HG02885 (cell line): Measurements from ENCODE around the gene PHF2.

Source experiments
- ATAC-seq: cut with Tn5 transposase; IDR thresholded peaks from one replicate; pipeline ENCODE4 v1.9.1; 2021; ENCODE audit warnings: mild to moderate bottlenecking; ENCODE audit not compliant: unreplicated experiment, poor library complexity

The PHF2 gene

DNA sequence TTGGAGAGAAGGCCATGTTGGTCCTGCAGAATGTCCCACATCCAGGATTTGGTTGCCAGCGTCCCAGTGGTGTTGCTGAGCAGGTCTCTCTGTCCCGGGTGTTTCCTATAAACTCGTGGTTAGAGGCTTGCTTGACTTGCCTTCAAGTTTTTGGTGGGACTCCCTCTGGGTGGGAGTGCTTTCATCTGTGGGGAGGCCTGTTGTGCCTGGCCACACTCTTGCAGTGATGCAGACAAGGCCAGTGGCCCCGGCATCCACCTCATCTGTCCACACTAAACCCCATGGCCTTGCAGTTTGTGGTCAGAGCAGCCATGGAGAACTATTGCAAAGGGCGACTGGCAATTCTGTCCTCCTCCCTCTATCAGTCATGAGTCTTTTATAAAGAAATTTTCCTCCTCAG lies 71.8 kb downstream of the PHF2 start:
- no peak for ATAC-seq

DNA sequence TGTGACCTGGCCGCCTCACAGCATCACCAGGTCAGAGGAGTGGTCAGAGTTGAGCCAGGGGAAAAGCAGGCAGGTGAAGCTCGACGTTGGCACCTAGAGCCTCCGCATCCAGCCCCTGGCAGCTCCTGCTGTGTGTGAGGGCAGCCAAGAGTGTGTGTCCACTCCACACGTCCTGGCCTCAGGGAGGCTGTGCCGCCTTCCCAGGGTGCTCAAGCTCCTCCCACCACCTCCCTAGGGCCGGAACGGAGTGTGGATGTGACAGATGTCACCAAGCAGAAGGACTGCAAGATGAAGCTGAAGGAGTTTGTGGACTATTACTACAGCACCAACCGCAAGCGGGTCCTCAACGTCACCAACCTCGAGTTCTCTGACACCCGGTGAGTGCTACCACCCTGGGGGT lies 72.5 kb downstream of the PHF2 start:
- no peak for ATAC-seq

GRCh38 chr9:93649610-93650261 lies 73.4 kb downstream of the PHF2 start:
- ATAC-seq, result no peak

- ATAC-seq, result no peak
These were observed 74.1 kb downstream of the PHF2 start for GRCh38 chr9:93650448-93650847.

DNA sequence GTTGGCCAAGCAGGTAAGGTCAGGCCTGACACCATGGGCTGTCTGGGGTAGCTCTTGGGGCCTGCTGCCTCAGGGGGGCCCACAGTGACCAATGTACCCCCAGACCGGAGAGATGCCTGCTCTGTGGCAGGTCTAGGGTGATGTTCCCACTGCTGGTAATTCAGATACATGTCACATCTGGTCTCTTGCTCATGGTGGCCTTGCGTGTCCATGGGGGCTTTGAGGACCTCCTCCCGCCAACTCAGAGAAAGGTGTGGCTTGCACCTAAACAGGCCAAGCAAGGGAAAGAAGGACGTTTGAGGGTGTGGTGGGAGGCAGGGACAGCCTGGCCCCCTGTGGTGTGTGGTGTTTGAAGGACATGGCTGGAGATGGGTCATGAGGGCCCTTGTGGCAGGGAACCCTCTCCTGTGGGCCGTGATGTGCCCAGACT lies 75.2 kb downstream of the PHF2 start:
- no peak for ATAC-seq

DNA sequence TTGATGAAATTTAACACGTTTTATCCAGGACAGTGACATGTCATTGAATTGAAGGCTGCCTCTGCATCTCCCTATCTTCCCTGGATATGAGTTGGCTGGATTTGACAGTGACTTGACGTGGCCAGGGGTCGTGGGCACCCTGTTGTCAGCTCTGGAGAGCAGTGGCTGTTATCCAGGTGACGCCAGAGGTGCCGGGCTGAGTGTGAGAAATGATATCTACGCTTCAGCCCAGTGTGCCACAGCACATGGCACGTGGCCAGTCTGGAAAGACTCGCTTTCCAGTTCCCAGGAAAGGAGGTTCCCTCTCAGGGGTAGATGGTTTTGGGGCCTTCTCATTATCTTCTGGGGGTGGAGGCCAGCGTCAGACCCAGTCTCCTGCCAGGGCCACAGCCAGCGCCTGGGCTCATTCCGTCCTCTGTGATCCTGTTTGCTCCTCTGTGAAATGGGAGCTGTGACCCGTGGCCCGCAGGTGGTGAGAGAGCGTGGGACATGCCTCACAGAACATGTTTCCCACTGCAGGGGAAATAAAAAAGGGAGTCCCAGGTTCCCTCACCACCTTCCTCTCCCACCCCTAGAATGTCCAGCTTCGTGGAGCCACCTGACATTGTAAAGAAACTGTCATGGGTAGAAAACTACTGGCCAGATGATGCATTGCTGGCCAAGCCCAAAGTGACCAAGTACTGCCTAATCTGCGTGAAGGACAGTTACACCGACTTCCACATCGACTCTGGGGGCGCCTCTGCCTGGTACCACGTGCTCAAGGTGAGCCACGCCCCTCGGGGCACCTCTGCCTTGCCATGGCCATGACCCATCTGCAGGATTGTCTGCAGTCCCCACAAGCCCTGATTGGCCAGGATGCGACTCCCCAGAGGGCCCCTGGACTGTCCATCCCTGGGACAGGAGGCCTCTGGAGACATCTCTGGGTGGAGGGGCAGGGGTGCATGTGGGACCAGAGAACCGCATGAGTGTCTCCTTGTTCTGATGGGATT lies 76.5 kb downstream of the PHF2 start:
- no peak for ATAC-seq

GRCh38 chr9:93653760-93654159 lies 77.4 kb downstream of the PHF2 start:
- ATAC-seq, result no peak

DNA sequence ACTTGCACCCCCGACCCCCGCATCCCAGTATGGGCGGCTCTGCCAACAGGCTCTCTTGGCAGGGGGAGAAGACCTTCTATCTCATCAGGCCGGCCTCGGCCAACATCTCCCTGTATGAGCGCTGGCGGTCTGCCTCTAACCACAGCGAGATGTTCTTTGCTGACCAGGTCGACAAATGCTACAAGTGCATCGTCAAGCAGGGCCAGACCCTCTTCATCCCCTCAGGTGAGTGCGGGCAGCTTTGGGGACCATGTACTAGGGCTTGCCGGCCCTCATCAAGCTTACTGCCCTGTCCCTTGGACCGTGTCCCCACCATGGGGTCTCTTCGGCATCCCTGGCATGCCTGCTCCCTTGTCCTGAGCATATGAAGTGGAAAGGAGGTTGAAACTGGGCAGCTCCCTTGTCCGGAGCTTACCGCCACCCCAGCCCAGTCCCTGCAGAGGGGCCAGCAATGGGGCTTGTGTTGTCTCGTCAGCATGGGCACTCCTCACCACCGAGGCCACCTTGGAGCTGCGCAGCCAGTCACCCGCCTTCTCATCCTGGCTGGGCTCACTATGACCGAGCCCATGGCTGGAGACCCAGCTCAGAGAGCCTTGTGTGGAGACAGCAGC lies 78.1 kb downstream of the PHF2 start:
- ATAC-seq, result no peak

DNA sequence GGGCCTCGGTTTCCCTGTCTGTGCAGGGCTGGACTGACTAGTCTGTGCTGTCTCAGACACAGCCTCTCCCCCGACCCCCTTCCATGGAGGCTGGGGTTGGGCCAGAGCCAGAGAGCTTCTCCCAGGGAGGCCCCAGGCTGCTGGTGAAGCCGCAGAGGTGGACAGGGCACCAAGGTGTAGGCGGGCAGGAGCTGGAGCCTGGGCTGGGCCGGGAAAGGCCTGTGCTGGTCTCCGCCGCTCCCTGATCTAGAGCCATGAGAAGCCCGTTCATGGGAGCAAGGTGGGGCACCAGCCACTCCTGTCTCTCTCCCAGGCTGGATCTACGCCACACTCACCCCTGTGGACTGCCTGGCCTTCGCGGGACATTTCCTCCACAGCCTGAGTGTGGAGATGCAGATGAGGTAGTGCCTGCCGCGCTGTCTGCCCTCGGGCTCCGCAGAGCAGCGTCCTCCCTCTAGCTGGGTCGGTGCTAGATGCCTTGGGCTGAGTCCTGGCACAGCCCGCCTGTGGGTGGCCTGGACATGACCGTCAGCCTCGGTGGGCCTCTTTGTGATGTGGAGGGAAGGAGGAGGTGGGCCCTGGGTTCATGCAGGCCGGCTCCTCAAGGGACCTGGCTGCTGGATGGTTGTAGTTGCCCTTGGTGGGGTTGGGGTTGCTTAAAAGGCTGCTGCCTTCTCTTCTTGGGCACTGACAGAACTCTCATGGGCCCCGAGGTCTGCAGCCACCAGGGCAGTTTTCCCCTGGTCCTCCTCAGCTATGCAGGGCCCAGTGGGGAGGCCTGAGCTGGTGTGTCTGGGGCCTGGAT lies 79.4 kb downstream of the PHF2 start:
- no peak for ATAC-seq

GRCh38 chr9:93656426-93657239 lies 80.2 kb downstream of the PHF2 start:
- no peak for ATAC-seq

DNA sequence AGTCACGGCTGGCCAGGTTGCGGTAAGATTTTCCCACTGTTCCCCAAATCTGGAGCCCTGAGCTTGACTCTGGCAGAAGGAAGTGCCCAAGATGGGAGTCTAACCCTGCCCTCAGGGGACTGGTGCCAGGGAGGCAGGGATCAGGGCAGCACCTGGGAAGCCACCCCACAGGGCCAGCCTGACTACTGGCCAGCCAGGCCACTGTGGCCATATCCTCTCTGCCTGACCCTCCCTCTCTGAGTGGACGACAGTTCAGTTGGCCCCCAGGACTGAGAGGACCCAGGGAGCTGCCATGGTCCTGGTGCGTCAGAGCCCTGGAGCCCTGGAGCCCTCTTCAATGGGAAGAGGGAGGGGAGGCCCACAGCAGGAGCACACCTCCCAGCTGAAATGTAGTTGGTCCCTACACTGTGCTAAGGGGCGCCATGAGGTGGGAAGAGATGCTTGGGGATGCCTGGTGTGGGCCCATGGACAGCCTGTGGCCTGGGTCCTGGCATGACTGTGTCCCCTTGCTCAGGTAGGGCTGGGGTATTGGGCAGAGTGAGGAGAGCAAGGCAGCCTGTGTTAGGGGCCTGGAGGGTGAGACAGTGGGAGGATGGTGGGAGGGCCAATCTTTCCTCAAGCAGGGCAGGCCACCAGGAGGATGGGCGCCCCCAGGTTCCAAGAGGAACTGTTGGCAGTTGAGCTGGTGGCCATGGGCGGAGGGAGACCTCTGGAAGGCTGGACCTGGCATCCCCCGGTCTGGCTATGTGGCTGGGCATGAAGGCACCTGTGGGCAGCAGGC lies 81.1 kb downstream of the PHF2 start:
- no peak for ATAC-seq

- ATAC-seq, result no peak
These were observed 82.0 kb downstream of the PHF2 start for GRCh38 chr9:93658184-93658925.

GRCh38 chr9:93659044-93659836 lies 82.9 kb downstream of the PHF2 start:
- no peak for ATAC-seq

- no peak for ATAC-seq
These were observed 83.4 kb downstream of the PHF2 start for GRCh38 chr9:93659837-93660177.

- no peak for ATAC-seq
These were observed 84.1 kb downstream of the PHF2 start for GRCh38 chr9:93660352-93661046.

DNA sequence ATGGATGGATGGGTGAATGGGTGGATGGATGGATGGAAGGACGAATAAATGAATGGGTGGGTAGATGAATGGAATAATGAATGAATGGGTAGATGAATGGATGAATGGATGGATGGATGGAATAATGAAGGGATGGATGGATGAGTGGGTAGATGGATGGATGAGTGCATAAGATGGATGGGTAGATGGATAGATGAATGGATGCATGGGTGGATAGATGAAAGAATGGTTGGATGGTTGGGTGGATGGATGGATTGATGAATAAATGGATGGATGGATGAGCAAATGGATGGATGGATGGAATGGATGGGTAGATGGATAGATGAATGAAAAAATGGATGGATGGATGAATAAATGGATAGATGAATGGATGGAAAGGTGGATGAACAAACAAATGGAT lies 85.2 kb downstream of the PHF2 start:
- ATAC-seq, result no peak
